ENCODE measurements around the gene PTGDR. TPM values are rescaled to one million over a fixed set of nuclear protein-coding genes. Genes with fewer than 3 reads are reported as not detected.
A peak's percentile ranks its signal among the peaks of the same experiment; 100 is the strongest.

PTGDR gene
- total RNA-seq, 2 donors from 2014 or later: 0.09 TPM; not detected in 1

DNA sequence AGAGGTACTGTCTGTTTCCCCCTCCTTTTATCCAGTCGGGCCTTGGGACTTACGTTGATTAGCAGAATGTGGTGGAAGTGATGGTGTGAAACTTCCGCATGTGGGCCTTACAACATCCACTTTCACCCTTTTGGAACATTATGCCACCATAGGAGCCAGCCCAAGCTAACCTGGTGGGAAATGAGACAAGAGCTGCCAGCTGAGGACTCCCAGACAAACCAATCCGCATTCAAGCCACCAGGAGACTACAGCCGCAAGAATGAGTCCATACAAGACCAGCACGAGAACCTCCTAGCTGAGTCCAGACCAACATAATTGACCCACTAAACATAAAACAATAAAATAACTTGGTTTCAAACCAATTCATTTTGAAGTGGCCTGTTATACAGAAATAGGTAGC lies 37.5 kb downstream of the PTGDR start:
- Mint-ChIP-seq H3K27me3 (ENCODE audit: insufficient read depth) (peaks cover 7% of the 10 kb centered on the region), H3K27ac (no peak overlapping the region), H3K36me3 (ENCODE audit: low read depth) (no peaks in the 10 kb centered on the region), H3K4me3 (no peak overlapping the region), H3K4me1 (no peaks in the 10 kb centered on the region), H3K9me3 (no peaks in the 10 kb centered on the region)
- no peaks in the 10 kb centered on the region for H3K4me1 ChIP-seq (ENCODE audit: control insufficient read depth, insufficient read depth, low read length)
- DNase-seq: peak; percentile 55
- H3K4me3 ChIP-seq (ENCODE audit: low read length): no peak overlapping the region
- 88% methylated on average over 5 of the region's 6 CpGs; no CpG with 5 or more reads in 1 of the 2 experiments for WGBS, 2 experiments (ENCODE audit: insufficient coverage in 1 of 2, insufficient read length in 1 of 2)
- TF ChIP-seq, protein P1, sequence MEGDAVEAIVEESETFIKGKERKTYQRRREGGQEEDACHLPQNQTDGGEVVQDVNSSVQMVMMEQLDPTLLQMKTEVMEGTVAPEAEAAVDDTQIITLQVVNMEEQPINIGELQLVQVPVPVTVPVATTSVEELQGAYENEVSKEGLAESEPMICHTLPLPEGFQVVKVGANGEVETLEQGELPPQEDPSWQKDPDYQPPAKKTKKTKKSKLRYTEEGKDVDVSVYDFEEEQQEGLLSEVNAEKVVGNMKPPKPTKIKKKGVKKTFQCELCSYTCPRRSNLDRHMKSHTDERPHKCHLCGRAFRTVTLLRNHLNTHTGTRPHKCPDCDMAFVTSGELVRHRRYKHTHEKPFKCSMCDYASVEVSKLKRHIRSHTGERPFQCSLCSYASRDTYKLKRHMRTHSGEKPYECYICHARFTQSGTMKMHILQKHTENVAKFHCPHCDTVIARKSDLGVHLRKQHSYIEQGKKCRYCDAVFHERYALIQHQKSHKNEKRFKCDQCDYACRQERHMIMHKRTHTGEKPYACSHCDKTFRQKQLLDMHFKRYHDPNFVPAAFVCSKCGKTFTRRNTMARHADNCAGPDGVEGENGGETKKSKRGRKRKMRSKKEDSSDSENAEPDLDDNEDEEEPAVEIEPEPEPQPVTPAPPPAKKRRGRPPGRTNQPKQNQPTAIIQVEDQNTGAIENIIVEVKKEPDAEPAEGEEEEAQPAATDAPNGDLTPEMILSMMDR (conservative IDR thresholded peaks at IDR 0.05): no peak
- no peak overlapping the region for H3K27ac ChIP-seq (ENCODE audit: low read depth, low read length)
- no peak overlapping the region for H3K9ac ChIP-seq (ENCODE audit: extremely low read depth, low read length, poor library complexity, severe bottlenecking)
- H3K36me3 ChIP-seq (ENCODE audit: control insufficient read depth, insufficient read depth, low read length): no peaks in the 10 kb centered on the region
- no peaks in the 10 kb centered on the region for H3K9me3 ChIP-seq (ENCODE audit: control insufficient read depth, low read length)
- H3K27me3 ChIP-seq (ENCODE audit: control insufficient read depth, insufficient read depth, low read length, poor library complexity, severe bottlenecking): peaks cover 17% of the 10 kb centered on the region

DNA sequence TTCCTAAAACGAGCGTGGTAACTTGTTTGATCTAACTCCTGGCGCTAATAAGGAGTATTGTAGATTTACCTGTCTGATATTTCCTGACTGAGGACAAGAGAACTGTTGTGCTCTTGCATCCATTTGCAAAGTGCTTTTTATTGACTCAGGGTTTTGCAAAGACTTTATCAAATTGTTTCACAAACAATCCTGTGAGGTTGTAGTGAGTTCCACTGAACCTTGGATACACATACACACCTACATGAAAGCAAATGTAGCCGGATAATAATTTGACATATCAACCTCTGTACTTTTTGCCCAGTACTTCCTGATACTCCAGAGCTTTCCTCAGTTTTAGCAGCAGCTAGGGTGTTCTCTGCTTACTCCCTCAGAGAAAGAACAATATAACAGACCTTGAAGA lies 39.9 kb downstream of the PTGDR start:
- no peaks in the 10 kb centered on the region for H3K4me1 Mint-ChIP-seq
- no peaks in the 10 kb centered on the region for H3K9me3 Mint-ChIP-seq
- Histone ChIP-seq H3K4me1 (ENCODE audit: control insufficient read depth, insufficient read depth, low read length) (no peaks in the 10 kb centered on the region), H3K9ac (ENCODE audit: extremely low read depth, low read length, poor library complexity, severe bottlenecking) (no peak overlapping the region), H3K27ac (ENCODE audit: low read depth, low read length) (no peak overlapping the region), H3K4me3 (ENCODE audit: low read length) (no peak overlapping the region), H3K27me3 (ENCODE audit: control insufficient read depth, insufficient read depth, low read length, poor library complexity, severe bottlenecking) (peaks cover 33% of the 10 kb centered on the region), H3K36me3 (ENCODE audit: control insufficient read depth, insufficient read depth, low read length) (no peaks in the 10 kb centered on the region), H3K9me3 (ENCODE audit: control insufficient read depth, low read length) (no peaks in the 10 kb centered on the region)
- TF ChIP-seq, protein P1 (conservative IDR thresholded peaks at IDR 0.05): no peak
- peaks cover 19% of the 10 kb centered on the region for H3K27me3 Mint-ChIP-seq (ENCODE audit: insufficient read depth)
- no peak for DNase-seq
- no peaks in the 10 kb centered on the region for H3K36me3 Mint-ChIP-seq (ENCODE audit: low read depth)
- H3K27ac Mint-ChIP-seq: no peak overlapping the region
- WGBS, 2 experiments (ENCODE audit: insufficient coverage in 1 of 2, insufficient read length in 1 of 2): 92 to 100% methylated on average over 4 of the region's 4 CpGs
- H3K4me3 Mint-ChIP-seq: no peak overlapping the region

DNA sequence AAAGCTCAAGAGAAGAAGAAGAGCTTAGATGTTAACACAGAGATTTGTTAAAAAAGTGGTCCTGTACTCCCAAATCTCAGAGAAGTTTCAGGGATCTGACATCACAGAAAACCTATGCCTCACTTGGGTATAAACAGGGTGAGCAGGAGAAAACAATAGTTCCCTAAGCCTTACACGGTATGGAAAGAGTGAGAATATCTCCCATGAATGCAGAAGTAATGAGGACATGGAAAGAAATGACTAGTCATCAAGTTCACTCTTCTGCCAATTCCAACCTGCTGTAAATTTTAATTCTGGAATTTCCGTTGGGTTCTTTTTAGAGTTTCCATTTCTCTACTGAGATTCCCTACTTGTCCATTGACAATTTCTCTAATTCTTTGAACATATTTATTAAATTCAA lies 40.4 kb downstream of the PTGDR start:
- H3K27me3 Mint-ChIP-seq (ENCODE audit: insufficient read depth): peaks cover 24% of the 10 kb centered on the region
- TF ChIP-seq, protein P1 (conservative IDR thresholded peaks at IDR 0.05): no peak
- WGBS, 2 experiments (ENCODE audit: insufficient coverage in 1 of 2, insufficient read length in 1 of 2): 88 to 94% methylated on average over 2 of the region's 2 CpGs
- no peak overlapping the region for H3K4me3 ChIP-seq (ENCODE audit: low read length)
- H3K9ac ChIP-seq (ENCODE audit: extremely low read depth, low read length, poor library complexity, severe bottlenecking): no peak overlapping the region
- H3K9me3 Mint-ChIP-seq: no peaks in the 10 kb centered on the region
- DNase-seq: no peak
- H3K9me3 ChIP-seq (ENCODE audit: control insufficient read depth, low read length): no peaks in the 10 kb centered on the region
- H3K27me3 ChIP-seq (ENCODE audit: control insufficient read depth, insufficient read depth, low read length, poor library complexity, severe bottlenecking): peaks cover 38% of the 10 kb centered on the region
- H3K36me3 Mint-ChIP-seq (ENCODE audit: low read depth): no peaks in the 10 kb centered on the region
- no peaks in the 10 kb centered on the region for H3K4me1 Mint-ChIP-seq
- H3K4me3 Mint-ChIP-seq: no peak overlapping the region
- no peak overlapping the region for H3K27ac ChIP-seq (ENCODE audit: low read depth, low read length)
- no peaks in the 10 kb centered on the region for H3K4me1 ChIP-seq (ENCODE audit: control insufficient read depth, insufficient read depth, low read length)
- H3K36me3 ChIP-seq (ENCODE audit: control insufficient read depth, insufficient read depth, low read length): no peaks in the 10 kb centered on the region
- H3K27ac Mint-ChIP-seq: no peak overlapping the region
